HG03060 (cell line): ENCODE results near the gene PDCD2L.
"Not testable (repeated sequence)": the region's sequence is repeated elsewhere in the genome, so short reads cannot be mapped to it uniquely, and the experiment has no call there.

Experiments used
- ATAC-seq: cut with Tn5 transposase; IDR thresholded peaks from one replicate; pipeline ENCODE4 v1.9.1; 2021; ENCODE audit warnings: low read depth, moderate number of reproducible peaks; ENCODE audit not compliant: unreplicated experiment

The PDCD2L gene

DNA sequence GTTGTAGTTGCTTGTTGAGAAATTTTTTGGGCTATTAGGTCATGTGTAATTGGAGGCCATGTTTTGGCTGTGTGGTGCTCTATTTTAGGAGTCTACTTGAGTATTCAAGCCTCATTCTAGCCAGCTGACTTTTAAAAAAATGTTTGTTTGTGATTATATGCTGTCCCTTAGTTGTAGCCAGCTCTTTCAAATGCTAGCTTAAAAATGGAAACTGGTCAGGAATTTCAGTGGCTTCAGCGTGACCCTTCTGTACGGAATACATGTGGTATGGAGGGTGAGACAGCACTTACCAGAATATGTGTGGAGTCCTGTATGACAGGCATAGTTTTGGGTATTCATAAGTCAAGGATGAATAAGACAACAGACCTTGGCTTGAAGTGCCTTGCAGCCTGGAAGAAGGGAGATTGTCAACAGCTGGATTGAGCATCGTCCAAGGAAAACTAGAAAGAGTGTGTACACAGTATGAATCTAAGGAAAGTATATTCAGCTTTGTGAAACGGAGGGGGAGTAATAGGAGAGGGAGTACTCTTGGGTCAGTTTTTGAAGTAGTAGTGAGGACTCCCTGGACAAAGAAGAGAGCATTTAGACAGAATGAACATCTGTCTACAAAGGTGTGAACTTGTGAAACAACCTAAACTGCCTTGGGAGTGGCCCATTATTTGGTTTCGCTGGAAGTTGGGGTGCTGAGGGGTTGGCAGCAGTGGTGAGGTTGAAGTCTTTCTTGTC lies 57.3 kb downstream of the PDCD2L start:
- no peak for ATAC-seq

- ATAC-seq, result not testable (repeated sequence)
These were observed 60.6 kb downstream of the PDCD2L start for GRCh38 chr19:34464785-34465184.

GRCh38 chr19:34468409-34468808 lies 64.2 kb downstream of the PDCD2L start:
- no peak for ATAC-seq

DNA sequence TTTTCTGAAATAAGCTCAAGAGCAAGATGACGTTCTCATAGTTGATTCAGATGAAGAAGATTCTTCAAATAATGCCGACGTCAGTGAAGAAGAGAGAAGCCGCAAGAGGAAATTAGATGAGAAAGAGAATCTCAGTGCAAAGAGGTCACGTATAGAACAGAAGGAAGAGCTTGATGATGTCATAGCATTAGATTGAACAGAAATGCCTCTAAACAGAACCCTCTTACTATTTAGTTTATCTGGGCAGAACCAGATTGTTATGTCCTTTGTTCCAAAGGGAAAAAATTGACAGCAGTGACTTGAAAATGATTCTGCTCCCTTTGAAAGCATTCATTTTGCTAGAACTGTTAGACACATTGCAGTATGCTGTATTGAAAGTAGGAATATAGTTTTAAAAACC lies 64.8 kb downstream of the PDCD2L start:
- ATAC-seq, result not testable (repeated sequence)

- no peak for ATAC-seq
These were observed 67.9 kb downstream of the PDCD2L start for GRCh38 chr19:34471906-34472700.

DNA sequence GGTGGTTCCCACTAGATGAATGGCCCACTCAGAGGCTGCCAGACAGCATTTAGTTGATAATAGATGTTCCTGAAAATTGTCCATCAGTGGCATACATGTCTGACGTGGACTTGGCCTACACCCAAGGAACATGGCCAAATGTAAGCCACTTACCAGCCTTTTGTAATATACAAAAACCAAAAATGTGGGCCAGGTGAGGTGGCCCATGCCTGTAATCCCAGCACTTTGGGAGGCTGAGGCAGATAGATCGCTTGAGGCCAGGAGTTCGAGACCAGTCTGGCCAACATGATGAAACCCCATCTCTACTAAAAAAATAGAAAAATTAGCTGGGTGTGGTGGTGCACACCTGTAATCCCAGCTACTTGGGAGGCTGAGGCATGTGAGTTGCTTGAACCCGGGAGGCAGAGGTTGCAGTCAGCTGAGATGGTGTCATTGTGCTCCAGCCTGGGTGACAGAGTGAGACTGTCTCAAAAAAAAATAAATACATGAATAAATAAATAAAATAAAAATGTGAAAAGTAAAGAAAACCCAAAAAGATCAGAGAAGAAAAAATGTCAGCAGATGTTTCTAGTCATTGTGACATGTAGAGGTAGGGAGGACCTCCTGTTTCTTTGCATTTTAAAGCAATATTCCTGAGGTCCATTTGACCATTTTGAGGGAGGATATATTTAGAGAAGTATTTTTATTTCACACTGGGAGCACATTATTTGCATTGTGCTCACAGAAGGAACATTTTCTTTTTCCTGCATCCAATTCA lies 70.2 kb downstream of the PDCD2L start:
- ATAC-seq, result no peak

GRCh38 chr19:34475026-34475974 lies 71.1 kb downstream of the PDCD2L start:
- ATAC-seq, result no peak
